ENCODE results near the gene CROCC2. TPM values are rescaled to one million over a fixed set of nuclear protein-coding genes. Genes with fewer than 3 reads are reported as not detected.

The CROCC2 gene
- total RNA-seq, 4 donors from 2014 or later, result 0.10 TPM; not detected in 3

DNA sequence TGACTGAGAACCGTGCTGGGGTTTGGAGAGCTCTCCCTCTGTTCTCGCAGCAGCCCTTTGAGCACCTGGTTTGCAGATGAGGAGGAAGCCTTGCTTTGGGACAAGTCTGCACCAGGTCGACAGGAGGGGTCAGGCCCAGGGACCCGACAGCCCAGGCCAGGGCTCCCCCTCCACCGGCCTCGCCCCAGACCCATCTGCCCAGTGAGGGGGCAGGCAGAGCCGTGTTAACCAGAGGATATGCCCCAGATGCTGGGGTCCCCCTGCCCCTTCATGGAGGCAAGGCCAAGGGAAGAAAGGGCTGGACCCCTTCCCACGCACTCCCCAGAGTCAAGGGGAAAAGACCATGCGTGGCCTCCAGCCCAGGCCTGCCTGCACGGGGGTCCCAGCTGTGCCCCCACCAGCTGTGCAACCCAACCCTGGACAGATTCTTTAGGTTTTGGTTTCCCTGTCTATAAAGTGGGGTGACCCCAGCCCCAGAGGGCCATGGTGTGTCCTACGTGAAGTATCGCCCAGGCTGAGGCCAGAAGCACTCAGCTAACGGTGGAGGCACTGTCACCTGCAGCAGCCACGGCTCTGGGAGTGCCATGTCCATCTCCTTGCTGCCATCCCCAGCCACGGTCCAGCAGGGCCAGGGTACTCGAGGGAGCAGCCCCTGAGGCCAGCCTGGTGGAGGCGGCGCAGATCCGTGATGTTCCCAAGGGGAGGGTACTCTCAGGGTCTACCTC, 87.5 kb downstream of the CROCC2 start:
- DNase-seq (ENCODE audit: low spot score in 2 of 2), result peak in 1 of 2 donors; percentile 75
- intact Hi-C loops (cut with DNase I; ENCODE audit: low total_unique reads), result no loop called here
- no peak overlapping the region for H3K4me3 ChIP-seq (ENCODE audit: low read depth, poor library complexity, severe bottlenecking)
- TF ChIP-seq, protein P1, sequence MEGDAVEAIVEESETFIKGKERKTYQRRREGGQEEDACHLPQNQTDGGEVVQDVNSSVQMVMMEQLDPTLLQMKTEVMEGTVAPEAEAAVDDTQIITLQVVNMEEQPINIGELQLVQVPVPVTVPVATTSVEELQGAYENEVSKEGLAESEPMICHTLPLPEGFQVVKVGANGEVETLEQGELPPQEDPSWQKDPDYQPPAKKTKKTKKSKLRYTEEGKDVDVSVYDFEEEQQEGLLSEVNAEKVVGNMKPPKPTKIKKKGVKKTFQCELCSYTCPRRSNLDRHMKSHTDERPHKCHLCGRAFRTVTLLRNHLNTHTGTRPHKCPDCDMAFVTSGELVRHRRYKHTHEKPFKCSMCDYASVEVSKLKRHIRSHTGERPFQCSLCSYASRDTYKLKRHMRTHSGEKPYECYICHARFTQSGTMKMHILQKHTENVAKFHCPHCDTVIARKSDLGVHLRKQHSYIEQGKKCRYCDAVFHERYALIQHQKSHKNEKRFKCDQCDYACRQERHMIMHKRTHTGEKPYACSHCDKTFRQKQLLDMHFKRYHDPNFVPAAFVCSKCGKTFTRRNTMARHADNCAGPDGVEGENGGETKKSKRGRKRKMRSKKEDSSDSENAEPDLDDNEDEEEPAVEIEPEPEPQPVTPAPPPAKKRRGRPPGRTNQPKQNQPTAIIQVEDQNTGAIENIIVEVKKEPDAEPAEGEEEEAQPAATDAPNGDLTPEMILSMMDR (IDR thresholded peaks at IDR 0.05), result no peak
- no peak for TF ChIP-seq POLR2A (IDR thresholded peaks at IDR 0.05)
- WGBS, 2 donors, result 85 to 86% methylated on average over 14 to 17 of the region's 19 CpGs

DNA sequence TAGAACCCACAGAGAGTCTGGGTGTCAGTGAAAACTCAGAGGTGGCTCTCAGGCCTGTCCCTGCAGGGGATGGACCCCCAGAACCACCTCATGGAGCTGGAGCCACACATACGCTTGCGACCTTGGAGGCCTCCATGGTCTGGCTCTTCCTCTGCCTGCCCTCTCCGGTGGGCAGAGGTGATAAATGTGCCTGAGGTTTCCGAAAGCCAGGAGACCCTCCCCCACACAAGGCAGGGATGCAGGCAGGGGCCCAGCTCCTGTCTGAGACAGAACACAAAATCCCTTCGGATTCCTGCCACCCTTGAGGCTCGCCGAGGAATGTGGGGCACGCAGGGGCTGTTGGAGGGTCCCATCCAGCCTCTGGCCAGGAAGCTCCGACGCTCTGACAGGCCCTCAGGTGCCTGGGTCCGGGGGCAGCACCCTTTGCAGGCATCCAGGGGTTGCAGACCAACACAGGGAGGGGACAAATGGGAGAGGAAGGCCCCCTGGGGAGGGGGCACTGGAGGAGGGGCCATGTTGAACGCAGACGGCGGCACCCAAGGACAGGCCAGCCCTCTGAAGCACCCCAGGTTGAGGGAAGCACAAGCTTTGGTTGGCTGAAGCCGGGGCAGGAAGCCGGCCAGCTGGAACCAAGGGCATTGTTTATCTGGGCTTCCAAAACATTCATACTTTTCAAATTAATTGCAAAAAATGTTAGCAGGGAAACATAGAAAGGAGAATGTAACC, 88.2 kb downstream of the CROCC2 start:
- intact Hi-C loops (cut with DNase I; ENCODE audit: low total_unique reads), result no loop called here
- TF ChIP-seq, protein P1 (IDR thresholded peaks at IDR 0.05), result no peak
- no peak for TF ChIP-seq POLR2A (IDR thresholded peaks at IDR 0.05)
- DNase-seq (ENCODE audit: low spot score in 2 of 2), result peak in 1 of 2 donors; percentile 83
- no peak overlapping the region for H3K4me3 ChIP-seq (ENCODE audit: low read depth, poor library complexity, severe bottlenecking)
- WGBS, 2 donors, result 73 to 84% methylated on average over 15 to 16 of the region's 16 CpGs

DNA sequence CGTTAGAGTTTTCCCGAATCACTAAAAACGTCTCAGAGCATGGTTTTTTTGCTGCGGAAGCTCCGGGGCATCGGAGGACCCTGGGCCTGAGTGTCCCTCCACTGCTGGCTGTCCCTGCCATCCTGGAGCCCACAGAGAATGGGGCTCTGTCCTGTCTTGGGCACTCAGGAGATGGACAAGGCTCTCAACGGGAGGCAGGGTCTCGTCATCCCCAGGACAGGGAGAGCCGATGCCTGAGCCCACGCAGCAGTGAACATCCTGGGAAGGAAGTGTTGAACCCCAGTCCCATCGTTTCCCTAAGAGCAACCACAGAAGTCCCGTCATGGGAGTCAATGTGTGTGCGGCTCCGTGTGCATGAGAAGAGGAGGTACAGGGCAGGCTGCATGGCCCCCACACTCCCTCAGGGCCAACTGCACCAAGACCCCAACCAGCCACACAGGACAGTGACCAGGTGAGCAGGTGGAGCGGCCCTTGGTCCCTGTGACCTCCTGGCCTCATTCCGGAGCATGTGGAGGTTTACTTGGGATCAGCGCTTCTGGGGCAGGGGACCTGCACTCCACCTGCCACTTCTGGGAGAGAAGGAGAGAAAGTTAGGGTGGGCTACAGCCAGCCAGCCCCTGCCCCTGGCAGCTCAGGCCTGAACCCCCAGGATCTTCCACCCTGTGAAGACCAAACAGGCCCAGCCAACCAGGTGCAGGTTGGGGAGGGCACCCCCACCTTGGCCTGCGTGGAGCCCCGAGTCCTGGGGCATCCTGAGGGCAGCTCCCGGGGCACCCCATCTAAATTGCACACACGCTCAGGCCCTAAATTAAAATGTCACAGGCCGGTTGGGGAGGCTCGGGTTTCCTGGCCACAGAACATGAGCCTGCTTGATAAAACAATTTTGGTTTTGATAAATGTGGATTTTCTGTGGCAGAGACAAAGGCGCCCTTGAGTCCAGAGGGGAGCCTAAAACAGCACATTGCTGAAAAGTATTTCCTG, 89.2 kb downstream of the CROCC2 start:
- intact Hi-C loops (cut with DNase I; ENCODE audit: low total_unique reads), result no loop called here
- H3K4me3 ChIP-seq (ENCODE audit: low read depth, poor library complexity, severe bottlenecking), result no peak overlapping the region
- peak in 1 of 2 donors; percentile 84 for DNase-seq (ENCODE audit: low spot score in 2 of 2)
- TF ChIP-seq, protein P1 (IDR thresholded peaks at IDR 0.05), result no peak
- TF ChIP-seq POLR2A (IDR thresholded peaks at IDR 0.05), result no peak
- 78 to 85% methylated on average over 22 to 23 of the region's 24 CpGs for WGBS, 2 donors

DNA sequence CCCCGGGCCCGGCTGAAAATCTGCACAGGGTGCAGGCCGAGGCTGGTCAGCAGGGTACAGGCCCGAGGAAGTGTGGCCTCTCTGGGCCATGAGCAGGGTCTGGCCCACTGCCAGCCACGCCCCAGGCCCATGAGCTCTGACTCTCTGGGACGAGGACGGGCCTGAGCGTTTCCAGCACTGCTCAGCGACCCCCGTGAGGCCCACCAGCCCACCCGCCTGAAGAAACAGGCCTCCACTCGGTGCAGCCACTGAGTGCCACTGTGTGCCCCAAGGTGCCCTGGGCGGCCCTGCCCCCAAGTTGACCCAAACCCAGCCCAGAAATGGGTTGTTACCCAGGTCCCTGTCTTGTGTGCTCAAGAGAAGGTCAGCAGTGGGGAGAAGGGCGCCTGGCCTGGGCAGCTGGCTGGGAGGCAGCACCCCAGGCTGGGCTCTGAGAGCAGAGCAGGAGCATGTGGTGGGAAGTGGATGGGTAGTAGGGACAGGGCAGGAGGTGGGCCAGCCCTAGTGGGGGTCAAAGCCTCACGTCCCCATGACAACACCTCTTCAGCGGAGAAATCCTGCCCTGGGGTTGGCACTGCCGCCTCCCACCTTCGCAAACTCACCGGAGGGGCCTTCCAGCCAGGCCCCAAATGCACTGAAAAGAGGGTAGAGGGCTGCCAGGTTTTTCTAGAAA, 90.2 kb downstream of the CROCC2 start:
- peak in 1 of 2 donors; percentile 81 for DNase-seq (ENCODE audit: low spot score in 2 of 2)
- H3K4me3 ChIP-seq (ENCODE audit: low read depth, poor library complexity, severe bottlenecking), result no peak overlapping the region
- intact Hi-C loops (cut with DNase I; ENCODE audit: low total_unique reads), result no loop called here
- WGBS, 2 donors, result 74 to 83% methylated on average over 8 to 19 of the region's 19 CpGs
- TF ChIP-seq, protein P1 (IDR thresholded peaks at IDR 0.05), result no peak
- no peak for TF ChIP-seq POLR2A (IDR thresholded peaks at IDR 0.05)

DNA sequence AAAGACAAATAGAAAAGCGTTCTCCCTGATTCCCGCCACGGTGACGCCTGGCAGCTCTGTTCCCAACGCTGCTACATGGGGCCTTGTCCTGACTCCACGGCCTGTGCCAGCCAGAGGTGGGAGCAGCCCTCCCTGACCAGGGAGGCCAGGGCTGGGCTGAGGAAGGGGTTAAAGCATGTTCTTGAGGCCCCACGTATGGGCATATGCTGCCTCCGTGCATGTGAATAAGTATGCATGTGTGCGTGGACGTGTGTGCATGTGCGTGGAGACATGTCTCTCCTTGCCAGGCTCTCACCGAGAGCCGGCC, 90.7 kb downstream of the CROCC2 start:
- intact Hi-C loops (cut with DNase I; ENCODE audit: low total_unique reads), result no loop called here
- TF ChIP-seq, protein P1 (IDR thresholded peaks at IDR 0.05), result no peak
- TF ChIP-seq POLR2A (IDR thresholded peaks at IDR 0.05), result no peak
- H3K4me3 ChIP-seq (ENCODE audit: low read depth, poor library complexity, severe bottlenecking), result no peak overlapping the region
- WGBS, 2 donors, result 66 to 74% methylated on average over 13 of the region's 13 CpGs
- DNase-seq (ENCODE audit: low spot score in 2 of 2), result peak in 1 of 2 donors; percentile 70

All from lower leg skin (tissue), 4 donors.